SK-N-SH (cell line): ENCODE results near the gene GPRC5A. TPM values are rescaled to one million over a fixed set of nuclear protein-coding genes. Genes with fewer than 3 reads are reported as not detected.

Experiments
- CTCF ChIA-PET: fragments of 300-600, 350-600 bp; formaldehyde crosslinking; extraction: SDS; loops from one replicate; lab custom pipeline; 2021; lab: Yijun Ruan, JAX
- POLR2A ChIA-PET: fragments of 350-600 bp; sonication (Branson Sonifier 250); formaldehyde crosslinking; extraction: SDS; loops from one replicate; lab custom pipeline; 2020; ENCODE audit warnings: antibody characterized with exemption, inconsistent platforms; lab: Yijun Ruan, JAX
- DNase-seq: peaks from one replicate; pipeline ENCODE4 v3.0.0; 2012
- H2AFZ ChIP-seq: fragments of 200-600 bp; sonication (generic); 2 replicates; pipeline ENCODE4 v1.8.1; 2016; ENCODE audit warnings: antibody characterized with exemption, mild to moderate bottlenecking, low read depth
- H3F3A ChIP-seq: fragments of 200-600 bp; sonication (generic); replicated peaks from 2 replicates; pipeline ENCODE3; 2016; ENCODE audit warnings: antibody characterized with exemption, mild to moderate bottlenecking; ENCODE audit not compliant: insufficient read depth
- H3K27ac ChIP-seq, 2 experiments: fragments of 200-500 bp in 1 of 2; fragments of 200-600 bp in 1 of 2; sonication (Bioruptor generic) in 1 of 2; sonication (generic), shearing (Covaris generic) in 1 of 2; 2 replicates each; pipeline versions ENCODE4 v1.5.1 to v1.6.1; 2014 to 2016; ENCODE audit warnings: low read depth in 2 of 2, inconsistent platforms in 1 of 2, low read length in 1 of 2, mild to moderate bottlenecking in 1 of 2, mixed read lengths in 1 of 2
- H3K27me3 ChIP-seq: fragments of 200-600 bp; sonication (generic), shearing (Covaris generic); 2 replicates; pipeline ENCODE4 v1.6.1; 2016; ENCODE audit warnings: mixed run types; ENCODE audit not compliant: insufficient read depth
- H3K36me3 ChIP-seq, 2 experiments: fragments of 200-500 bp in 1 of 2; fragments of 200-600 bp in 1 of 2; sonication (Bioruptor generic) in 1 of 2; sonication (generic) in 1 of 2; replicated peaks in 1 of 2; 2 replicates each; pipeline versions ENCODE3 to v1.5.1; 2014 to 2016; ENCODE audit warnings: low read length in 1 of 2, mild to moderate bottlenecking in 1 of 2; ENCODE audit not compliant: insufficient read depth in 2 of 2, control insufficient read depth in 1 of 2
- H3K4me1 ChIP-seq, 2 experiments: fragments of 200-500 bp in 1 of 2; fragments of 200-600 bp in 1 of 2; sonication (Bioruptor generic) in 1 of 2; sonication (generic), shearing (Covaris generic) in 1 of 2; 2 replicates each; pipeline versions ENCODE4 v1.5.1 to v1.6.1; 2014 to 2016; ENCODE audit warnings: low read depth in 1 of 2, low read length in 1 of 2, mixed run types in 1 of 2; ENCODE audit not compliant: insufficient read depth in 2 of 2, control insufficient read depth in 1 of 2
- H3K4me2 ChIP-seq: fragments of 200-600 bp; sonication (generic), shearing (Covaris generic); 2 replicates; pipeline ENCODE4 v1.6.1; 2017; ENCODE audit warnings: mixed run types
- H3K4me3 ChIP-seq, 2 experiments: fragments of 200-500 bp in 1 of 2; fragments of 200-600 bp in 1 of 2; sonication (Bioruptor generic) in 1 of 2; sonication (generic), shearing (Covaris generic) in 1 of 2; 2 replicates each; pipeline versions ENCODE4 v1.5.1 to v1.8.1; 2014 to 2016; ENCODE audit warnings: low read depth in 2 of 2, inconsistent platforms in 1 of 2, low read length in 1 of 2, mild to moderate bottlenecking in 1 of 2, mixed read lengths in 1 of 2, moderate library complexity in 1 of 2
- H3K79me2 ChIP-seq: fragments of 200-600 bp; sonication (generic); 2 replicates; pipeline ENCODE4 v1.8.1; 2017; ENCODE audit warnings: mild to moderate bottlenecking; ENCODE audit not compliant: insufficient read depth
- H3K9ac ChIP-seq: fragments of 200-600 bp; sonication (generic); 2 replicates; pipeline ENCODE4 v1.6.1; 2017; ENCODE audit warnings: mixed run types
- H3K9me2 ChIP-seq: fragments of 200-600 bp; sonication (generic); 2 replicates; pipeline ENCODE4 v1.6.1; 2017; ENCODE audit warnings: mixed run types
- H3K9me3 ChIP-seq: fragments of 200-600 bp; sonication (generic); 2 replicates; pipeline ENCODE4 v1.6.1; 2017; ENCODE audit warnings: mixed run types, mild to moderate bottlenecking, moderate library complexity
- H4K20me1 ChIP-seq: fragments of 200-600 bp; sonication (generic); 2 replicates; pipeline ENCODE4 v1.6.1; 2017; ENCODE audit warnings: mild to moderate bottlenecking, mixed run types; ENCODE audit not compliant: insufficient read depth
- EP300 ChIP-seq, 2 experiments: IDR thresholded peaks; 2 replicates each; pipeline versions ENCODE4 v1.4.0 to v1.6.1; 2012; ENCODE audit warnings: borderline replicate concordance in 1 of 2, low read depth in 1 of 2, low read length in 1 of 2
- EZH2phosphoT487 ChIP-seq: fragments of 200-600 bp; sonication (generic); IDR thresholded peaks from 2 replicates; pipeline ENCODE4 v1.6.1; 2017; ENCODE audit warnings: low read depth, mixed run types, mild to moderate bottlenecking, antibody characterized with exemption, moderate library complexity, borderline replicate concordance
- FOXJ3 ChIP-seq: sonication (generic); formaldehyde crosslinking; IDR thresholded peaks from 2 replicates; pipeline ENCODE4 v1.5.1; 2020; ENCODE audit warnings: mild to moderate bottlenecking, missing genetic modification reagents
- FOXM1 ChIP-seq: IDR thresholded peaks from 2 replicates; pipeline ENCODE4 v1.4.0; 2012; ENCODE audit warnings: low read depth, mild to moderate bottlenecking
- POLR2AphosphoS5 ChIP-seq: IDR thresholded peaks from 2 replicates; pipeline ENCODE4 v1.6.1; 2012; ENCODE audit warnings: low read depth, low read length
- RAD21 ChIP-seq: IDR thresholded peaks from 2 replicates; pipeline ENCODE4 v1.6.1; 2012; ENCODE audit warnings: mild to moderate bottlenecking, low read length
- TAF1 ChIP-seq: IDR thresholded peaks from 2 replicates; pipeline ENCODE4 v1.6.1; 2012; ENCODE audit warnings: low read depth, mild to moderate bottlenecking, low read length, moderate library complexity, borderline replicate concordance
- TEAD4 ChIP-seq: IDR thresholded peaks from 2 replicates; pipeline ENCODE4 v1.4.0; 2012; ENCODE audit warnings: mild to moderate bottlenecking, borderline replicate concordance; ENCODE audit not compliant: insufficient read depth
- USF2 ChIP-seq: fragments of 150-350 bp; IDR thresholded peaks from 2 replicates; pipeline ENCODE4 v1.6.1; 2017; ENCODE audit warnings: antibody characterized with exemption, low read length, low read depth, borderline replicate concordance
- WGBS: methylation state at CpG from one replicate; pipeline ENCODE4 v1.1.6; 2017; ENCODE audit warnings: low lambda C conversion rate; 5-methylcytosine and 5-hydroxymethylcytosine counted together
- polyA plus RNA-seq, 3 experiments: library from polyadenylated mRNA; depleted of rRNA; stranded (reverse); fragments of >200 nt; gene quantifications; 2 replicates each; pipeline ENCODE4 v1.2.3, GENCODE V29; 2012
- TF ChIP-seq, protein P1 (sequence below): fragments of 150-350 bp; IDR thresholded peaks from 2 replicates; pipeline ENCODE4 v1.6.1; 2016; ENCODE audit warnings: mild to moderate bottlenecking, low read depth, low read length
- TF ChIP-seq, protein P2 (sequence below): IDR thresholded peaks from 2 replicates; pipeline ENCODE4 v1.4.0; 2012; ENCODE audit warnings: low read depth
- TF ChIP-seq, protein P3 (sequence below): IDR thresholded peaks from 2 replicates; pipeline ENCODE4 v1.6.1; 2012; ENCODE audit warnings: mild to moderate bottlenecking, low read depth, low read length, moderate library complexity
- TF ChIP-seq, protein P4 (sequence below): IDR thresholded peaks from 2 replicates; pipeline ENCODE4 v1.4.0; 2012; ENCODE audit warnings: low read depth, borderline replicate concordance
- TF ChIP-seq, protein P5 (sequence below): fragments of 200-600 bp; sonication (generic); IDR thresholded peaks from 2 replicates; pipeline ENCODE4 v1.6.1; 2017; ENCODE audit warnings: antibody characterized with exemption, mild to moderate bottlenecking, moderate library complexity

Gene GPRC5A
- polyA plus RNA-seq, 1 of the 3 experiments (the other 2 are of a cell fraction), result 12.7 TPM

GRCh38 chr12:12908711-12909110, 17.3 kb downstream of the GPRC5A start:
- Histone ChIP-seq H3K4me2 (no peak overlapping the region), H3K36me3 (no peaks in the 10 kb centered on the region), H3K9me3 (no peaks in the 10 kb centered on the region), H2AFZ (no peak overlapping the region), H3K79me2 (no peaks in the 10 kb centered on the region), H3F3A (no peaks in the 10 kb centered on the region), H3K27ac (no peak overlapping the region), H3K27me3 (no peaks in the 10 kb centered on the region), H4K20me1 (no peaks in the 10 kb centered on the region), H3K9me2 (no peaks in the 10 kb centered on the region), H3K4me3 (no peak overlapping the region), H3K4me1 (no peaks in the 10 kb centered on the region; a peak in 1 of 4 replicates), H3K9ac (no peak overlapping the region)
- WGBS, result 89% methylated on average over 12 of the region's 12 CpGs
- TF ChIP-seq FOXJ3 (CRISPR knock-in tag), result no peak
- TF ChIP-seq, protein P1, sequence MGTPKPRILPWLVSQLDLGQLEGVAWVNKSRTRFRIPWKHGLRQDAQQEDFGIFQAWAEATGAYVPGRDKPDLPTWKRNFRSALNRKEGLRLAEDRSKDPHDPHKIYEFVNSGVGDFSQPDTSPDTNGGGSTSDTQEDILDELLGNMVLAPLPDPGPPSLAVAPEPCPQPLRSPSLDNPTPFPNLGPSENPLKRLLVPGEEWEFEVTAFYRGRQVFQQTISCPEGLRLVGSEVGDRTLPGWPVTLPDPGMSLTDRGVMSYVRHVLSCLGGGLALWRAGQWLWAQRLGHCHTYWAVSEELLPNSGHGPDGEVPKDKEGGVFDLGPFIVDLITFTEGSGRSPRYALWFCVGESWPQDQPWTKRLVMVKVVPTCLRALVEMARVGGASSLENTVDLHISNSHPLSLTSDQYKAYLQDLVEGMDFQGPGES, result no peak
- no peak for TF ChIP-seq EP300 (IDR thresholded peaks at IDR 0.05; ENCODE audit: borderline replicate concordance in 1 of 2, low read depth in 1 of 2, low read length in 1 of 2)
- TF ChIP-seq, protein P2, sequence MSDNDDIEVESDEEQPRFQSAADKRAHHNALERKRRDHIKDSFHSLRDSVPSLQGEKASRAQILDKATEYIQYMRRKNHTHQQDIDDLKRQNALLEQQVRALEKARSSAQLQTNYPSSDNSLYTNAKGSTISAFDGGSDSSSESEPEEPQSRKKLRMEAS, result no peak
- no peak for TF ChIP-seq USF2
- ChIA-PET POLR2A (interaction anchor here (0.6 kb wide), 1 partner anchor 63 kb away, joined by 3 read pairs; no protein-coding TSS in a partner anchor), CTCF (interaction anchor here (0.6 to 1.1 kb wide), 4 partner anchors 75 to 670 kb away, joined by 3 to 4 read pairs (median 3); no protein-coding TSS in a partner anchor)
- DNase-seq, result no peak

- no peak overlapping the region for H3K4me2 ChIP-seq
- TF ChIP-seq, protein P3, sequence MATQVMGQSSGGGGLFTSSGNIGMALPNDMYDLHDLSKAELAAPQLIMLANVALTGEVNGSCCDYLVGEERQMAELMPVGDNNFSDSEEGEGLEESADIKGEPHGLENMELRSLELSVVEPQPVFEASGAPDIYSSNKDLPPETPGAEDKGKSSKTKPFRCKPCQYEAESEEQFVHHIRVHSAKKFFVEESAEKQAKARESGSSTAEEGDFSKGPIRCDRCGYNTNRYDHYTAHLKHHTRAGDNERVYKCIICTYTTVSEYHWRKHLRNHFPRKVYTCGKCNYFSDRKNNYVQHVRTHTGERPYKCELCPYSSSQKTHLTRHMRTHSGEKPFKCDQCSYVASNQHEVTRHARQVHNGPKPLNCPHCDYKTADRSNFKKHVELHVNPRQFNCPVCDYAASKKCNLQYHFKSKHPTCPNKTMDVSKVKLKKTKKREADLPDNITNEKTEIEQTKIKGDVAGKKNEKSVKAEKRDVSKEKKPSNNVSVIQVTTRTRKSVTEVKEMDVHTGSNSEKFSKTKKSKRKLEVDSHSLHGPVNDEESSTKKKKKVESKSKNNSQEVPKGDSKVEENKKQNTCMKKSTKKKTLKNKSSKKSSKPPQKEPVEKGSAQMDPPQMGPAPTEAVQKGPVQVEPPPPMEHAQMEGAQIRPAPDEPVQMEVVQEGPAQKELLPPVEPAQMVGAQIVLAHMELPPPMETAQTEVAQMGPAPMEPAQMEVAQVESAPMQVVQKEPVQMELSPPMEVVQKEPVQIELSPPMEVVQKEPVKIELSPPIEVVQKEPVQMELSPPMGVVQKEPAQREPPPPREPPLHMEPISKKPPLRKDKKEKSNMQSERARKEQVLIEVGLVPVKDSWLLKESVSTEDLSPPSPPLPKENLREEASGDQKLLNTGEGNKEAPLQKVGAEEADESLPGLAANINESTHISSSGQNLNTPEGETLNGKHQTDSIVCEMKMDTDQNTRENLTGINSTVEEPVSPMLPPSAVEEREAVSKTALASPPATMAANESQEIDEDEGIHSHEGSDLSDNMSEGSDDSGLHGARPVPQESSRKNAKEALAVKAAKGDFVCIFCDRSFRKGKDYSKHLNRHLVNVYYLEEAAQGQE, result no peak
- TF ChIP-seq, protein P4, sequence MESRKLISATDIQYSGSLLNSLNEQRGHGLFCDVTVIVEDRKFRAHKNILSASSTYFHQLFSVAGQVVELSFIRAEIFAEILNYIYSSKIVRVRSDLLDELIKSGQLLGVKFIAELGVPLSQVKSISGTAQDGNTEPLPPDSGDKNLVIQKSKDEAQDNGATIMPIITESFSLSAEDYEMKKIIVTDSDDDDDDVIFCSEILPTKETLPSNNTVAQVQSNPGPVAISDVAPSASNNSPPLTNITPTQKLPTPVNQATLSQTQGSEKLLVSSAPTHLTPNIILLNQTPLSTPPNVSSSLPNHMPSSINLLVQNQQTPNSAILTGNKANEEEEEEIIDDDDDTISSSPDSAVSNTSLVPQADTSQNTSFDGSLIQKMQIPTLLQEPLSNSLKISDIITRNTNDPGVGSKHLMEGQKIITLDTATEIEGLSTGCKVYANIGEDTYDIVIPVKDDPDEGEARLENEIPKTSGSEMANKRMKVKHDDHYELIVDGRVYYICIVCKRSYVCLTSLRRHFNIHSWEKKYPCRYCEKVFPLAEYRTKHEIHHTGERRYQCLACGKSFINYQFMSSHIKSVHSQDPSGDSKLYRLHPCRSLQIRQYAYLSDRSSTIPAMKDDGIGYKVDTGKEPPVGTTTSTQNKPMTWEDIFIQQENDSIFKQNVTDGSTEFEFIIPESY, result no peak
- TF ChIP-seq FOXM1, result no peak
- TF ChIP-seq POLR2AphosphoS5, result no peak
- no peak for TF ChIP-seq RAD21
- TF ChIP-seq EZH2phosphoT487, result no peak
- no peak for TF ChIP-seq TEAD4
- TF ChIP-seq, protein P5, sequence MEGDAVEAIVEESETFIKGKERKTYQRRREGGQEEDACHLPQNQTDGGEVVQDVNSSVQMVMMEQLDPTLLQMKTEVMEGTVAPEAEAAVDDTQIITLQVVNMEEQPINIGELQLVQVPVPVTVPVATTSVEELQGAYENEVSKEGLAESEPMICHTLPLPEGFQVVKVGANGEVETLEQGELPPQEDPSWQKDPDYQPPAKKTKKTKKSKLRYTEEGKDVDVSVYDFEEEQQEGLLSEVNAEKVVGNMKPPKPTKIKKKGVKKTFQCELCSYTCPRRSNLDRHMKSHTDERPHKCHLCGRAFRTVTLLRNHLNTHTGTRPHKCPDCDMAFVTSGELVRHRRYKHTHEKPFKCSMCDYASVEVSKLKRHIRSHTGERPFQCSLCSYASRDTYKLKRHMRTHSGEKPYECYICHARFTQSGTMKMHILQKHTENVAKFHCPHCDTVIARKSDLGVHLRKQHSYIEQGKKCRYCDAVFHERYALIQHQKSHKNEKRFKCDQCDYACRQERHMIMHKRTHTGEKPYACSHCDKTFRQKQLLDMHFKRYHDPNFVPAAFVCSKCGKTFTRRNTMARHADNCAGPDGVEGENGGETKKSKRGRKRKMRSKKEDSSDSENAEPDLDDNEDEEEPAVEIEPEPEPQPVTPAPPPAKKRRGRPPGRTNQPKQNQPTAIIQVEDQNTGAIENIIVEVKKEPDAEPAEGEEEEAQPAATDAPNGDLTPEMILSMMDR, result no peak
- no peak for TF ChIP-seq TAF1
Observed at GRCh38 chr12:12909228-12909994, 18.0 kb downstream of the GPRC5A start.

More at GRCh38 chr12:12909228-12909994, 18.0 kb downstream of the GPRC5A start:
- Histone ChIP-seq H3K36me3 (no peaks in the 10 kb centered on the region), H3K9me2 (no peaks in the 10 kb centered on the region), H3K9me3 (no peaks in the 10 kb centered on the region), H3K4me3 (no peak overlapping the region), H2AFZ (no peak overlapping the region), H3K27ac (no peak overlapping the region), H3K4me1 (no peaks in the 10 kb centered on the region; a peak in 1 of 4 replicates), H3K79me2 (no peaks in the 10 kb centered on the region), H3F3A (no peaks in the 10 kb centered on the region), H3K9ac (no peak overlapping the region), H3K27me3 (no peaks in the 10 kb centered on the region), H4K20me1 (no peaks in the 10 kb centered on the region)
- POLR2A ChIA-PET, result no interaction called here
- WGBS, result 88% methylated on average over 4 of the region's 4 CpGs
- no peak for DNase-seq
- CTCF ChIA-PET, result interaction anchor here (0.7 to 1.8 kb wide), 3 partner anchors 303 to 671 kb away, joined by 3 to 8 read pairs (median 3); no protein-coding TSS in a partner anchor
